GM06990 (cell line): ENCODE data around the gene CHTF8.

ENCODE experiments used
- DNase-seq: peaks from one replicate; pipeline ENCODE4 v3.0.0-alpha.2; 2011; ENCODE audit not compliant: insufficient read length; ENCODE audit errors: extremely low read depth
- H3K27me3 ChIP-seq: replicated peaks from 2 replicates; pipeline ENCODE4 v1.6.0; 2011; ENCODE audit warnings: low read length; ENCODE audit not compliant: control insufficient read depth, insufficient read depth
- H3K36me3 ChIP-seq: 2 replicates; pipeline ENCODE4 v1.5.1; 2011; ENCODE audit warnings: low read length; ENCODE audit not compliant: control insufficient read depth, insufficient read depth
- H3K4me3 ChIP-seq: replicated peaks from 2 replicates; pipeline ENCODE4 v1.5.1; 2011; ENCODE audit warnings: low read depth, mild to moderate bottlenecking, control low read depth, low read length
- TF ChIP-seq, protein P1 (sequence below): IDR thresholded peaks from 2 replicates; pipeline ENCODE4 v1.5.1; 2011; ENCODE audit warnings: low read length, control low read depth, mild to moderate bottlenecking, inconsistent platforms; ENCODE audit not compliant: insufficient read depth, poor library complexity, severe bottlenecking

The CHTF8 gene

DNA sequence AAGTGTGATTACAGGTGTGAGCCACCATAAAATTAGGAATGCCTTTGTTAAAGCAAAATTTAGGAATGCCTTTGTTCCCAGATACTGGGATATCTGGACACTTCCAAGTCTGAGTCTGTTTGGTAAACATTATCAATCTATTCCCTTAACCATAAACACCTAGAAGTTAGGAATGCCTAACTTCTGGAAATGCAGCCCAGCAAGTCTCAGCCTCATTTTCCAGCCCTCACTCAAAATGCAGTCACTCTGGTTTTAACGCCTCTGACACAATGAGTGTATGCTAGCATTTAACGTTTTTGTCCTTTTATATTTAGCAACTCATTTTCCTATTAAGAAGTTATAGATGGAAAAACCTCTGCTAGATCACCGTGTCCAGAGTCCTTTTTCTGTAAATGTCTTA is 61.4 kb downstream of the CHTF8 start:
- no peak for DNase-seq
- TF ChIP-seq, protein P1, sequence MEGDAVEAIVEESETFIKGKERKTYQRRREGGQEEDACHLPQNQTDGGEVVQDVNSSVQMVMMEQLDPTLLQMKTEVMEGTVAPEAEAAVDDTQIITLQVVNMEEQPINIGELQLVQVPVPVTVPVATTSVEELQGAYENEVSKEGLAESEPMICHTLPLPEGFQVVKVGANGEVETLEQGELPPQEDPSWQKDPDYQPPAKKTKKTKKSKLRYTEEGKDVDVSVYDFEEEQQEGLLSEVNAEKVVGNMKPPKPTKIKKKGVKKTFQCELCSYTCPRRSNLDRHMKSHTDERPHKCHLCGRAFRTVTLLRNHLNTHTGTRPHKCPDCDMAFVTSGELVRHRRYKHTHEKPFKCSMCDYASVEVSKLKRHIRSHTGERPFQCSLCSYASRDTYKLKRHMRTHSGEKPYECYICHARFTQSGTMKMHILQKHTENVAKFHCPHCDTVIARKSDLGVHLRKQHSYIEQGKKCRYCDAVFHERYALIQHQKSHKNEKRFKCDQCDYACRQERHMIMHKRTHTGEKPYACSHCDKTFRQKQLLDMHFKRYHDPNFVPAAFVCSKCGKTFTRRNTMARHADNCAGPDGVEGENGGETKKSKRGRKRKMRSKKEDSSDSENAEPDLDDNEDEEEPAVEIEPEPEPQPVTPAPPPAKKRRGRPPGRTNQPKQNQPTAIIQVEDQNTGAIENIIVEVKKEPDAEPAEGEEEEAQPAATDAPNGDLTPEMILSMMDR = no peak

DNA sequence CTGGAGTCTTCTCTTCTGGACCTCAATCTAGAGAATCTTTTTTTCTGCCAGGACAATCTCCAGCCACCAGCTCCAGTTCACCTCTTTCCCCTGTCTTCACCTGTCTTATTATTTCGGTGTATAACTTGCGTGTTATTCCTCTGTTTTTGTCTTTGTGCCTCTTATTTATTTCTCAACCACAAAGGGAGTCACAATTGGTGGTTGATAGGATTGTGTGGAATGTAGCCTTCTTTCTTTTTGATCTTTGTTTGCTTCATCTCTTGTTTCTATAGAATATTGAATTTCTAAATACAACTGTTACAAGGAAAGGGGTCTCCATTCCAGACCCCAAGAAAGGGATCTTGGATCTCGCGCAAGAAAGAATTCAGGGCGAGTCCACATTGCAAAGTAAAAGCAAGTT is 62.9 kb downstream of the CHTF8 start:
- Histone ChIP-seq H3K27me3 (no peaks in the 10 kb centered on the region), H3K4me3 (no peak overlapping the region), H3K36me3 (no peaks in the 10 kb centered on the region)
- no peak for DNase-seq
- TF ChIP-seq, protein P1 = no peak

More for the DNA sequence above, 61.4 kb downstream of the CHTF8 start:
- no peaks in the 10 kb centered on the region for H3K36me3 ChIP-seq
- H3K27me3 ChIP-seq = no peaks in the 10 kb centered on the region
- no peak overlapping the region for H3K4me3 ChIP-seq
